CD4-positive, alpha-beta T cell treated with Interleukin-4 for 4 hours (primary cell): Measurements from ENCODE around the gene ZNF750.

Experiments used
- DNase-seq: peaks from one replicate; pipeline ENCODE4 v3.0.0-alpha.2; 2020

The ZNF750 gene

DNA sequence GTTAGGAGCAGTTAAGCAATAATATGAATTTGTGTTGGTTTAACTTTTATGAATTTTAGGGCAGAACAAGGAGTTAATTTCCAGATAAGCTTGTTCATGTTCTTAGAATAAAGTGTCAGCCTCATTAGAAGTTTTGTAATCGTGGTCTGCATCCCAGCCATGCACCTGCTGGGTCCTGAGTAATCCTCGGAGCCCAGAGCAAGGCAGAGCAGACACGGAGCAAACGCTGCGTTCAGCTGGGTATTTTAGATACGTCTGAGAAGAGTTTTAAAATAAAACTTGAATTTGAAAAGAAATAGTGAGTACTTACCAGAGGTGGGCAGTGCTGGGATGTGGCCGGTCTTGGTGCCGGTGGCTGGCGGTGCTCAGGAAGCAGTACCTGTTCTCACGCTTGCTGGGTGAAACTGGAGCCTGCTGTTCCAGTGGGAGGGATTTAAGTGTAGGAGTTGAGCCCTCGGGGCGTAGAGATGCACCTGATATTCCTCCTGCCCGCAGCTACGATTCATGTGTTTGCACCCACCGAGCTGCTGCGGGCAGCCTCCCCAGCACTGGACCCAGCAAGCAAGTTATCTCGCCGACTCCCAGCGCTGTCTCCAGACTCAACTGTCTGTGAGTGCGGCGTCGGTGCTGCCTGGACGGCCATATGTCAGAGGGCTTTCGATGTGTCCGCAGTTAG, at the start of gene ZNF750:
TSS of gene ZNF750 (minus strand) at position 406 of the 676 bp plus-strand sequence. CDS start 7,568 bp downstream, outside the sequence.
- no peak for DNase-seq

DNA sequence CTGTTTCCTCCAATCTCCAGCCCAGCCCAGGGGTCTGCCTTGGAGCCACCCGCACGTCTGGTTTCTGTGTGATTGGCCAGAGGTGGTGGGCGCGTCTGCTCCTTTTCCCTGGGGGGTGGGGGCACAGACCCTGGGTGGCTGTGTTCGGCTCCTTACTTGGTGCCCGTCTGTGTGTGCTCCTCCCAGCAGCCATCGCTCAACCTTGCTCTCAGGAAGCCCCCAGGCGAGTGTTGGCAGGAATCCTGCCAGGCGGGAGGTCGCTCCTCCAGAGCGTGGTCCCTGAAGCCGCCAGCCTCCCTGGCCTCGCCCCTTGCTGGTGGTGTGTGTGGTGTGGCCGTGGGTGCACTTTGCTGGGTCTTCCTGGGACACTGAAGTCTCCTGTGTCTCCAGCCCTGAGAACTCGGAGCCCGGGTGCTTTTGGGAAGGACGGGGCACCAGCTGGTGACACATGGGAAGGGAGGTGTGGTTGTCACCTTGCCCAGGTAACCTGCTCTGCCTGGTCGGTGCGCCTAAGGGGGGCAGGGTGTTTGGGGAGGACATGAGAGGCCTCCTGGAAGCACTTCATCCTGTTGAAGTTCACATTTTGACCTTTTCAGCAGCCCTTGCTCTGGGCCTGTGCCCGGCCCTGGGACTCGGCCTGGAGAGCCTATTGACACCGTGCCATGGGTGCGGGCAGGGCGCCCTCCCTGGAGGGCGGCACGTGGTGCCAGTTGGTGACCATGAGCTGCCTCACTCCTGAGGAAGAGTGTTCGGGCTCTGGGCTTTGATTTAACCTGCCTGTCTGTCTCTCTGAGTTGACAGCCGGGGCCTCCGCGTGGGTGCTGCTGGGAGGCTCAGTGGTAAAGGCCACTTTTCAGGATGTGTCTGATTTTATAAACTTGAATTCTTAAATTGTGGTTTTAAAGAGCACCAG, 49.0 kb upstream of the ZNF750 start:
- DNase-seq = no peak

DNA sequence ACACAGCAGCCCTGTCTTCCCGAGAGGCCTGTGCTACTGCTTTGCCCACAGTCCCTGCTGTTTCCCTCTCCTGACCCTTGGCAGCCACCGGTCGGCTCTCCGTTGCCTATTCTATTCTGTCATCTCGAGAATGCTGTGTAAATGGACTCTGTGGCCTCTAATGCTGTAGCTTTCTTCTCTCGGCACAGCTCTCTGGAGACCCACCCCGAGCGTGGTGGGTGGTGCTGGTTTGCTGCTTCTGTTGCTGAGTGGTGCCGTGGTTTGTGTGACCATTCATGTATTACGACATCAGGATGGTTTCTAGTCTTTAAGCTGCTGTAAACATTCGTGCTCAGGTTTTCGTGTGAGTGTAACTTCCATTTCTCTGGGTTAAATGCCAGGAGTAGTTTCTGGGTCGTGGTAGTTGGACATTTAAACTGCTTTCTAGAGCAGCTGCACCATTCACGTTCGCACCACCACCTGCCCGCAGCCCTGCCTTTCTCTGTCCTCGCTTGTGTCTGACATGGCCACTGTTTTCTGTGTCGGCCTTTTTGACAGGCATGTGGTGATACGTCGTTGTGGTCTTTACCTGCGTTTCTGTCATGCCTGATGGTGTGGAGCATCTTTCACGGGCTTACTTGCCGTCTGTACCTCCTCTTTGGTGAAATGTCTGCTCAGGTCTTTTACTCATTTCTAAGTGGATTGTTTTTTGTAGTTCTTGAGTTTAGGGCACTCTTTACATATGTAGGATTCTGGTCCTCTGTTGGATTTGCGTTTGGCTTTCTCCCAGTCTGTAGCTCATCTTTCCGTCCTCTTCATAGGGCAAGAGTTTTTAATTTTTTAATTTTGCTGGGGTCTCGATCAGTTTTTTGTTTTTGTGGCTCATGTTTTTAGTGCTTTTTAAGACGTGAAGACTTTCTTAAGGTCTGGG, 47.7 kb upstream of the ZNF750 start:
- DNase-seq = no peak

DNA sequence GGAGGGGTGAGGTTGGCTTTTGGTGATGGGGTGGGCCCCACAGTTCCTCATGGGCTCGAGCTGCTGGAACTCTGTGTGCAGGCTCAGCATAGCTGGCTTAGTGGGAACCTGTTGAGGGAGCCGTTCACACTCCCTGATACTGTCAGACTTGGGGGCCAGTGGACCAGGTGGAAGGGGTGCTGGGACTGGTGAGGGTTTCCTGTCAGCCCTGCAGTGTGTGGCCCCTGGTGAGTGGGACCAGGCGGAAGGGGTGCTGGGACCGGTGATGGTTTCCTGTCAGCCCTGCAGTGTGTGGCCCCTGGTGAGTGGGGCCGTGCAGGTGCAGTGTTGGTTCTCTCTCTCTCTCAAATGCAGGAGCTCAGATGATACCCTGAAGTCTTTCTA, 45.1 kb upstream of the ZNF750 start:
- DNase-seq = peak; percentile 41

DNA sequence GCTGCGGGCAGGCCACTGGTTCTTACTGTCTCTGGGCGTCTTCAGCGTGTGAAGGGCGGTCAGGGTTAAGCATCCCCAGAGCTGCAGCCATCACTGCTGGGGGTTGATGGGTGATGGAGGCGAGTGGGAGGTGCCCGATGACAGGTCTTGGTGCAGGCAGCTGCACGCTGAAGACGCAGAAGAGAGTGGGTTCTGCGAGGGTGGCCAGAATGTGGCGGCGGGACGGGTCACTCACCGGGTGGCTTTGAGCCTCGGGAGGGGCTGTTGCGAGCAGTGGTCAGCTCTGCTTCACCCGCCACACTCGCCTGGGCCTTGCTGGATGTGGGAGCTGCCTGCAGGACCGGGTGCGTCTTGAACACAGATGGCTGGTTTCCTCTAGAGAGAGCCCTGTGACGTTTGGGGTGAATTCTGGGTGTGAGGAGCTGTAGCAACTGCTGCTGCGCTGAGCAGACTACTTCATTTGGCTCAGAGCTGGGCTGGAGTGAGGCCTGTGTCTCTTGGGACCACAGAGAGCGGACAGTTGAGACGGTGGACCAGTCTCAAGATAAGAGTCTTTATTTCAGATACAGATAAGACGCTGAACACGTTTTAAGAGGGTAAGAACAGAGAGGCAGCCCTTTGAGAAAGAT, 44.6 kb upstream of the ZNF750 start:
- DNase-seq = no peak

DNA sequence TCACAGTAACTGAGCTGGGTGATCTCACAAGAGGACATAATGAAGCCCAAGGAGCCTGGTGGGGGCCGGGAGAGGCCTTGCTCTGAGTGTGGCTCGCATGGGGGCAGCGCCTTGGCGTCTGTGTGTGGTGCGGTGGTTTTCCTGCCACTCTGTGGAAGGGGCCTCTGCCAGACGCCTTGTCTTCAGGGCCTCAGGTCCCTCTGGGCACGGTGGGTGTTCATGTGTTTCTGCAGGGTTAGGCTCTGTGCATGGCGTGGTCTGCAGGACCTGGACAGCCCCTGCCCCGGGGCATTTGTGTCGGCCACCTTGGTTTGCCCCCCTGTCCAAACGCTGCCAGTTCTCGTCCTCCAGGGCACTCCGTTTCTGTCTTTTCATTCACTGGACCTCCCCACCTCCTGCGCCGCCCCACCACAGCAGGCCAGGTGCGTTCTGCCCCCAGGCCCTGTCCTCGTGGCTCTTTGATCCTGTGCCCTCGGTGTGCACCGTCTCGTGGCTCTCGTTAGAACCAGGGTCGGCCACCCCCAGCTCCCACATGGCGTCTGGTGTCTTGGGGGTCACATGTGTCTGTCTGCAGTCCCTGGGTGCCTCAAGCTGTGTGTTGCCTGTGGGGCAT, 43.7 kb upstream of the ZNF750 start:
- DNase-seq = no peak

DNA sequence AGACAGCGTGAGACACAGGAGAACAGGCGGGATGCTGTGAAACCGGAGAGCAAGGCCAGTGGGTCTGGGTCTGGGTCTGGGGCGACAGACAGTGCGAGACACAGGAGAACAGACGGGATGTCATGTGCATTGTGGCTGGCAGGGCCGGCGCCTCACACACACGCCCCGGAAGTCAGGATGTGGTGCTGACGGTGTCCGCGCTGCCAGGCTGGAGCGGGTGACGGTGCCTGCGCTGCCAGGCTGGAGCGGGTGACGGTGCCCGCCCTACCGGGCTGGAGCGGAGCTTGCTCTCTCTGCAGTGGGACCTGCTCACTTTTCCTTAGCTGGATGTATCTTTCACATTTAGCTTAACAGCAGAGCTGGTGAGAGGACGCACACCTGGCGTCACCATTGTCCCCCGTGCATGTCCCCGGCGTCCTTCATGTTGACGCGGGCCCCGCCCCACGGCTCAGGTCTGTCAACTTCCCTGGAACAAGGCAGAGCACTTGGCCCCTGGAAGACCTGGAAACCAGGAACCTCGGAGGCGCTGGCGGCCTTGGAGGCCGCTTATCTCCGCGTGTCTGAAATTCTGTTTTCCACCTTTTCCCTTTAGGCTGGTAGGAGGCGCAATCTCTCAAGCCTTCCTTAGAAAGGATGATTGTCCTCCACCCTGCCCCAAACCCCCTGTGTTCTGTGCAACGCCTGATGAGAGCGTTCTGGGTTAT, 43.0 kb upstream of the ZNF750 start:
- DNase-seq = peak; percentile 89

DNA sequence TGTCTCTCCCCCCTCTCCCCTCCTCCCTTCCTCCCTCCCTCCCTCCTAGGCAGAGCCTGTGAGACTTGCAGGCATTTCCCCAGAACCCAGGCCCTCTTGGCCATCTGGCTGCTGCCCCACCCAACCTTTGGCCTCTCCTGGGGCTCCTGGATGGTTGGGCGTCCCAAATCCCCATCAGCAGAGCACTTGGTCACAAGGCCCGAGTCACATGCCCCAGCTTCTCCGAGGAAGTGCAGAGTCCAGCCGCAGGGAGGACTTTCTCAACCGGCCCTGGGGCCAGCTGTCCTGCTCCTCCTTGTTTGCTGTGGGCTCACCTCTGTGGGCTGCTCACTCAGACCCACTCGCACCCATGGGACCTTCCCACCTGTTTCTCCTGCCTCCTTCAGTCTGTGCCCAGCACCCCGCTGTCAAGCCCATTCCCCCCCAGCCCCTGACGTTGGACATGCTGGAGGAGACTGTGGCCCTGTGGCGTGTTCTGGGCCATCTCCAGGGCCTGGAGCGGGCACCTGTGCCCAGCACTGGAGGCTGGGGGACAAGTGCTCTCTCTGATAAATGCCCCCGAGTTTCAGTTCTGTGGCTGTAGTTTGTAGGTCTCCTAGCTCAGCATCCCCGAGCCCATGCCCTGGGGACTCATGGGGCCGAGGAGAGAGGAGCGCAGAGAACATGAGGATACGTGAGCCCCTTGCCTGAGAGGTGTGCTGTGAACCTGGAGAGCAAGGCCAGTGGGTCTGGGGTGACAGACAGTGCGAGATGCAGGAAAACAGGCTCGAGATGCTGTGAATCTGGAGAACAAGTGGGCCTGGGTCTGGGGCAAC, 42.3 kb upstream of the ZNF750 start:
- no peak for DNase-seq

DNA sequence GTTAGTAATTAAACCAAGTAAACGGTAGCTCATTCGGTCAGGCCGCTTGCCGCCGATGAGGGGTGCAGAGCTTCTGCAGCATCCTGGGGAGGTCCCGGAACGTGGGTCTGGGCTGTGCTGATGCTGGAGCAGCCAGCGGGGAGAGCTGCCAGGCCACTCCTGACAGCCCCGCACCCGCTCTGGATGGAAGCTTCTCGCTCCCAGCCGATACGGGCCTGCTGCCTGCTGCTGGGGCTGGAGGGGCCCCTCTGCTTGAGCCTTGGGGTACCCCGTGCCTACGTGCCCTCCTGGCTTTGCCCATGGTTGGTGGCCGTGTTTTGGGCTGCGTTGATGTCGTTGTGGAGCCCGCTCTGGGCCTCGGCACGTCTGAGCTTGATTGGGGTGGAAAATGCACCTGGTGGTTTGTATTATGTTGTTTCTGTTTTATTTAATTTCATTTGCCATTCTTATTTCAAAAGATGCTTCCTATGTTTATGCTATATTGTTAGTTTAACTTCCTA, 41.6 kb upstream of the ZNF750 start:
- DNase-seq = no peak

DNA sequence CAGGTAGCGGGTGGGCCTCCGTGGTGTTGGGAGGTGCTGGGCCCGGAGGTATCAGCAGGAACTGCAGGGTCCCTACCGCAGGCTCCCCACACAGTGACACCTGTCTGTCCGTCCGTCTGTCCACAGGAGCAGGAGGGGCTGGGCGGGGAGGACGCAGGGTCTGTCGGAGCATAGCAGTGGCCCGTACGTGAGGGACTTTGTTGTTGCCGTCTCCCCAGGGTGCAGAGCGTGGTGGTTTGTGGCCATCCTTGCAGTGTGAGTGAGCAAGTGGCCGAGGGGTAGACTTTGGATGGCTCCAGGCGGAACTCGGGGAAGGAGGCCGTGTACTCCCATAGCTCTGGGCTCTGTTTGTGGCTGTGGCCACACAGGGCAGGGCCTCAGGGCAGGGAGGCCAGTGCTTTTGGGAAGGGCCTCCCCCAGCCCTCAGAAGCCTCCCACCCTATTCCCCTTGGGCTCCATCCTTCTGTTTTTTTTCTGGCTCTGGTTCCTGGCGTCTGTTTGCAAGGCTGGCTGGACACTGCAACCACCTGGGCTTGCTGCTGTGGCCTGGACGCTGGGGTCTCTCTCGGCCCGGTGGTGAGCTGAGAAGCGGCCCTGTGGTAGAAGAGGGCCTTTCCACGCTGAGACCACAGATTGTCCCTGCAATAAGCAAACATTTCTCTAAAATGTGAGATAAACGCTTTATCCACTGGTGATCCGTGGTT, 41.0 kb upstream of the ZNF750 start:
- DNase-seq = no peak

DNA sequence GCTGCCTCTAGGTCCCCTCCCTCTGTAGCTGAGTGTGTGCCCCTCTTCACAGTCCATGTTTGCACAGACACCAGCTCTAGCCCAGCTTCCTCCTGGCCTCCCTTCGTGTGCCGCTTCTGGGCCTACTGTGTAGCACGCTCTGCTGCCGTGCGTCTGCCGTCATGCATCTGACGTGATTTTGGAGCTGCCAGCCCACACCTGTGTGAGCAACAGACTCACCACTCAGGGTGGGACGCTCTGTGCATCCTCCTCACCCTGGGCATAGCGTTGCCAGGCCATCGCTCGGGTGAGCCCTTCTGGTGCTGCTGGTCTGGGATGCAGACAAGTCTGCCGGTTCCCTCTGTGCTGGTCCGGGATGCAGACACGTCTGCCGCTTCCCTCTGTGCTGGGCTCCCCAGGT, 39.4 kb upstream of the ZNF750 start:
- no peak for DNase-seq

DNA sequence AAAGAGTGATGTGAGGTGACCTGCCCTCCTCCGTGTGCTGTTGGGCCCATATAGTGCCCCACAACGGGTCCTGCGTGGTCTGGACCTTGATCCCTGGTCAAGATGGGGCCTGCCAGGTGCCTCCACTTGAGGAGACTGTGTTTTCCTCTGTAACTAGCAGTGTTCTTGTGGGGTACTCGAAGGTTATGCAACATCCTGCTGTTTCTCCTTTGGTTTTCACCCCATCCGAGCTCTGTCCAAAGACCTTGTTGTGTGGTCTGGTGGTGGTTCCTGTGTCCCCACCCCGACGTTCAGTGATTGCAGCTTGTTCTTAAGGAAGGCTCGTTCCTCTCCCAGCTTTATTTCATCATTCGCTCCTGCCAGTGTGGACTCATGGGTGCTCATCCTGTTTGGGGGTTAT, 38.7 kb upstream of the ZNF750 start:
- no peak for DNase-seq

DNA sequence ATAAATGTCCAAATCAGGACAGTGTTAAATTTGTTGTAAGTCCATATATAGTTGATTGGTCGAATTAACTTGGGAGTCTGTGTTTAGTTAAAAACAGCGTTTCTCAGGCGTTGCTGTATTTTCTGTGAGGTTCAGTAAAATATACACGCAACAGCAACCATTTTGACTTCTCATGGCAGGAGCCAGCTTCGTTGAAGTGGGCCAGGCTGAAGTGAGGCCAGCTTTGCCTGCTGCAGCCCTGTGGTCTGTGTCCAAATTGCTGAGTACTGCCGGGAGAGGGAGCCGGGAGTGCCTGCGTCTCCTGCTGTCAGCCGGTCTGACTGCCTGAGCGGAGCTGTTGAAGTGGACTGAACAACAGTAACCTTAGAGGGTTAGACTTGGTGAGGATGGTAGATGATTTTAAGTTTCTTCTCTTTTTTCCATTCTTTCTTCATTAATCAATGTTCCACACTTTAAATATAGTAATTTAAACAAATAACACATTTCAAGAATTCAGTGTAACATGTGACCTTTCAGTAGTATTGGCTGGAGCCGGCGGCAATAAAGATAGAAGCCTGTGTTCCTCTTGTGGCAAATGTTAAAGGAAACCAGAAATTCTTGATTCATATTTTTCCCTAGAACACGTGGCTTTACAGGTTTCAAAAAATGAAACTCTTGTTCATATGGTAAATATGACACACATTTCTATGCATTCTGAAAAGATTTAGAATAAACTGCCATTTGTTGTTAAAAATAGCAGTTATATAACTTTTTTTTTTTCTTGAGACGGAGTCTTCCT, 37.0 kb upstream of the ZNF750 start:
- DNase-seq = no peak

DNA sequence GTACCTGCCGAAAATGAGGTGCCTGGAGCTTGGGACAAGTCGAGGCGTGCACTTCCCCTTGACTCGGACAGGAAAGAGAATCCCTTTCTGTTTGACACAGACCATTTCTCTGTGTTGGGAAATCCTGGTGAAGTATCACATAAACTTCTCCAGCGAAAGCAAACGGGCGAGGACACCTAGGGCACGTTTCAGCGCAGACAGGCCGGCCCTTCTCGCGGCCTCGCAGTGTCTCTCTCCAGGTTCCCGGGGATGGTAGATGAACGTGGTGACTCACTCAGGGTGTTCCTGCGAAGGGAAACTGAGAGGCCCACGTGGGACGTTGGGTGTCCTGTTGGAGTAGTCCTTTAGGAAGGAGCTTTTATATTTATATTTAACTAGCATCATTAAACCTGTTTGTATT, 36.3 kb upstream of the ZNF750 start:
- no peak for DNase-seq

DNA sequence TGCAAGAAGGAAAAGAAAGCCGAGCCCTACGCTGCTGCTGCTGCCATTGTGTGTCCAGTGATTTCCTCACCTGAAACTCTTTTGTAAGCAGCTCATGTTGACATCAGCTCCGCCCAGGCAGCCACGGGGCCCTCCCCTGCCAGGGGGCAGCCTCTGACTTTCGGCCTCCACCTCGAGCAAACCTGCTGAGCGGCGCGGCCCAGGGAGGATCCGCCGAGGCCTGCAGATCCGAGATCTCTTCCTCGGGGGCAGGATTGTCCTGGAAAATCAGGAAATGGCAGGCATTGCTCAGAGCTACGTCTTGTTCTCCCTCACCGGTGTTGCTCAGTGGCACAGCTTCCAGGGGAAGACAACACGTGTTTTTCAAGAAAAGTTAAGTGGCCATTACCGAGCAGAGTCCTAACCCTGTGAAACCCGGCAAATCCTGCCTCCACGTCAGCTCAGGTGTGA, 35.6 kb upstream of the ZNF750 start:
- DNase-seq = no peak

DNA sequence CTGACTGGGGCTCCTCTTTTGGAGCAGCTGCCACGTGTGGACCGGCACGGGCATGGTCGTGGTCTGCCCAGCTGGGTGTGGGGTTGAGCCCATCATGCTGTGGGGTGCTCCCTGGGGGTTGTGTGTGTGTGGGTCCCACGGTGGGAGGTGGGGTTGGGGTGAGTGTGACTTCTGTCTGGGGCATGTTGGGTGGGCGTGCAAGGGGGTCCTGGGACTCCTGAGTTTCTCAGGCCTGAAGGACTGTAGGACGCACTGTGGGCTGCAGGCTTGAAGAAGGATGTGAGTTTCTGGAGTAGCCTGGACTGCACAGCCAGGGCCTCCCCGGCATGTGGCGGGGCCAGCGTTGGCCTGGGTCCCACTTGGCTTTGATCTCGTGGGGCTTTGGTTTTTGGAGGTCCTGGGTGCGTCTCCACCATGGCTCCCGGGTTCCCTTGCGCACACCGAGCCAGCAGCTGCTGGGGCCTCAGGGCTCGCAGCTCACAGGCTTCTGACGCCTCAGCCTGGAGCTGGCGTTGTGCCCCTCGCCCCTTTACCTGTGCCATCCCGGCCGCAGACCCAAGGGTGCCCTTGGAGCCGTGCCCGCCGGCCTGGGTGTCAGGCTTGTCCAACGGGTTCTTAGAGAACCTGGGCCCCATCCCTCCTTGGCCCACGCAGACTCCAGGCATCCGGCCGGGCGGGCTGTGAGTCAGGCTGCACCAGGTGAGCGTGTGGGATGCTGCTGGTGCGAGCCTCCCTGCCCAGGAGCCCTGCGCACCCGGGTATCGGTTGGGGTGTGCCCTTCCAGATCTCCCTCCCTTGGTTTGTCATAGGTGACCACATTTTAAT, 34.4 kb upstream of the ZNF750 start:
- no peak for DNase-seq

DNA sequence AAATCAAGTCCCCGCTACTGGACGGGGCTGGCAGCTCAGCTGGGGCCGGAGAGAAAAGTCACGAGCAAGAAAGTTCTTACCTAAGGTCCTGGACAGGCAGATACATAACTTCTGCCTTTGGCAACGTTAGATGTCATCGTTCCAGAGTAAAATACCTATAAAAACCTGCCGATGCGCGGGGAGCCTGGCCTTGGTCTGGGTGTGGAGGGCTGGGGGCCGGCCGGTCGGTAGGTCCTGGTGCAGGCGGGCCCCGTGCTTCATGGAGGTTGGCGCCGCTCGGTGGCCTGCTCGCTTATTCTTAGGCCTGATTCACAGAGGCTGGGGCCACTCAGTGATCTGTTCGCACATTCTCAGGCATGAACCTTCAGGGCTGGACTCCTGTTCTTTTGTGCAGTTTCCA, 33.7 kb upstream of the ZNF750 start:
- no peak for DNase-seq
